GM19025 (cell line): ENCODE results near the gene RASGRP3.
A peak's percentile ranks its signal among the peaks of the same experiment; 100 is the strongest.
"Not testable (repeated sequence)": the region's sequence is repeated elsewhere in the genome, so short reads cannot be mapped to it uniquely, and the experiment has no call there.

Experiments
- ATAC-seq: cut with Tn5 transposase; IDR thresholded peaks from one replicate; pipeline ENCODE4 v1.9.1; 2021; ENCODE audit warnings: mild to moderate bottlenecking, low read depth, moderate library complexity; ENCODE audit not compliant: unreplicated experiment

Gene RASGRP3

GRCh38 chr2:33453905-33454479, 22.5 kb upstream of the RASGRP3 start:
- ATAC-seq, result no peak

GRCh38 chr2:33457556-33458247, 18.7 kb upstream of the RASGRP3 start:
- peak; percentile 64 for ATAC-seq

GRCh38 chr2:33458248-33458819, 18.1 kb upstream of the RASGRP3 start:
- no peak for ATAC-seq

- ATAC-seq, result no peak
These were observed 16.7 kb upstream of the RASGRP3 start for GRCh38 chr2:33459745-33460144.

GRCh38 chr2:33462512-33462911, 13.9 kb upstream of the RASGRP3 start:
- ATAC-seq, result not testable (repeated sequence)

GRCh38 chr2:33467413-33467812, 9.0 kb upstream of the RASGRP3 start:
- ATAC-seq, result no peak

GRCh38 chr2:33469238-33469637, 7.2 kb upstream of the RASGRP3 start:
- no peak for ATAC-seq

- peak; percentile 37 for ATAC-seq
These were observed 972 bp upstream of the RASGRP3 start for GRCh38 chr2:33475224-33476130.

GRCh38 chr2:33476793-33477190, 343 bp downstream of the RASGRP3 start:
- no peak for ATAC-seq

GRCh38 chr2:33477473-33478468, 1.3 kb downstream of the RASGRP3 start:
- peak; percentile 18 for ATAC-seq

GRCh38 chr2:33478968-33479731, 2.7 kb downstream of the RASGRP3 start:
- no peak for ATAC-seq

- no peak for ATAC-seq
These were observed 6.1 kb downstream of the RASGRP3 start for GRCh38 chr2:33482518-33482917.

- ATAC-seq, result peak; percentile 11
These were observed 7.7 kb downstream of the RASGRP3 start for GRCh38 chr2:33484042-33484621.

- ATAC-seq, result no peak
These were observed 8.6 kb downstream of the RASGRP3 start for GRCh38 chr2:33485051-33485450.

- ATAC-seq, result no peak
These were observed 10.1 kb downstream of the RASGRP3 start for GRCh38 chr2:33486544-33486943.

GRCh38 chr2:33488178-33488690, 11.8 kb downstream of the RASGRP3 start:
- ATAC-seq, result peak; percentile 22

- peak; percentile 58 for ATAC-seq
These were observed 12.5 kb downstream of the RASGRP3 start for GRCh38 chr2:33488715-33489540.
